Activated CD8-positive, alpha-beta memory T cell treated with anti-CD3 and anti-CD28 coated beads, Interleukin-2, amount 50 U/mL, for 1 hour (primary cell): Measurements from ENCODE around the gene C12orf42.
"Not testable (repeated sequence)": the region's sequence is repeated elsewhere in the genome, so short reads cannot be mapped to it uniquely, and the experiment has no call there.

Source experiments
- DNase-seq: peaks from one replicate; pipeline ENCODE4 v3.0.0-alpha.2; 2020; ENCODE audit errors: extremely low read depth

C12orf42 gene

GRCh38 chr12:103424849-103425586, 70.8 kb downstream of the C12orf42 start:
- not testable (repeated sequence) for DNase-seq

- no peak for DNase-seq
Observed at GRCh38 chr12:103423516-103423910, 72.3 kb downstream of the C12orf42 start.

GRCh38 chr12:103422746-103423515, 72.8 kb downstream of the C12orf42 start:
- DNase-seq: no peak

- DNase-seq: no peak
Observed at GRCh38 chr12:103422328-103422727, 73.4 kb downstream of the C12orf42 start.

- DNase-seq: no peak
Observed at GRCh38 chr12:103421402-103421801, 74.4 kb downstream of the C12orf42 start.

DNA sequence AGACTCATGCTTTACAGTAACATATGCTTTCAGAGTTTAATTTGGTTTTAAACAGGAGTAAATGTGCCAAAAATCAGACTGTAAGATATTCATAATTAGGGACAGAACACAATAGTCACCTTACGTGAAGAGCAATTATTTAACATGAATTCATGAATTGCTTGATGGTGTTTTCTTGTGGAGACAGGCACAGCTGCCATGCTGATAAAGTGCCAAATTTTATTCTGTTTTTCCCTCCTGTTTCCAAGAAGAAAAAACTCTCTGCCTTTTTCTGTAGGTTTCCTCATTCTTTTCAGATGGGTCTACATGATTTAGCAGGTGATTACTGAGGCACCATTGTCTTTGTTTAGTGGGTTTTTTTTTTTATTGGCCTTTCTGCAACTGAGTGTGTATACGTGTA, 80.1 kb downstream of the C12orf42 start:
- no peak for DNase-seq

- DNase-seq: no peak
Observed at GRCh38 chr12:103401421-103401820, 94.3 kb downstream of the C12orf42 start.

- no peak for DNase-seq
Observed at GRCh38 chr12:103399986-103400385, 95.8 kb downstream of the C12orf42 start.

GRCh38 chr12:103397536-103397935, 98.2 kb downstream of the C12orf42 start:
- DNase-seq: no peak

DNA sequence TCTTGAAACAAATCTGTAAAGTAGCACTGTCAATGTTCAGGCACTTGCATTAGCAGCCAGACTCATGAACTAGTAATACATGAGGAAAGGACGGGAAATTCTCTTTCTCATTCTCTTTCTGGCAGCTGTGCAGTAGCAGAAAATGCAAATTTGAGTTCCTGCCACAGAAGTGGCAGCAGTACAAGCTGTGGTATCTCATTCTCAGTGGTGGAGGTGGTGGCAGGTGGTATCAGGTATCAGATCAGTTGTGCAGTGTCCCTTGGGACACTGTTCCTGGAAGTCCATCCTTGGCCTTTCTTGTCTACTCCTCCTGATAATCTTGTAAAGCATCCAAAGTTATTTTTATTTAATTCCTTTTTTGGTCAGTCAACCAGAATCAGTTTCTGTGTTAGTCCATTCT, 103.0 kb downstream of the C12orf42 start:
- DNase-seq: no peak

GRCh38 chr12:103391103-103391502, 104.7 kb downstream of the C12orf42 start:
- no peak for DNase-seq

DNA sequence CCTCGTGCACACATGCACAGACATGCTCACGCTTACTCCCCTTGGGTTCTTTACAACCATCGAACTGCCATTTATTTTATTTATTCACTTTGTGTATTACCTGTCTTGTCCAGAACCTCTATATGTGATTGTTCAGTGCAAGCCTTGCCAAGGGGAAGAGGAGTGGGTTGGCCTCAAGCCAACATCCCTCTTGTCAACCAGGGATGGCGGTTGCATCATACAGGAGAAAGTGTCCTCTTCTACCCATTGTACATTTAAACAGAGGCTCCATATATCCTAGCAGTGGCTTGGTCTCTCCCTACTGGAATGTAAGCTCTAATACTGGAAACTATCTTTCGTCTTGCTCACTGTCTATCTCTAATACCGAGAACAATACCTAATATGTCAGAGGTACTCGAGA, 108.4 kb downstream of the C12orf42 start:
- no peak for DNase-seq

- no peak for DNase-seq
Observed at GRCh38 chr12:103386451-103386850, 109.3 kb downstream of the C12orf42 start.

DNA sequence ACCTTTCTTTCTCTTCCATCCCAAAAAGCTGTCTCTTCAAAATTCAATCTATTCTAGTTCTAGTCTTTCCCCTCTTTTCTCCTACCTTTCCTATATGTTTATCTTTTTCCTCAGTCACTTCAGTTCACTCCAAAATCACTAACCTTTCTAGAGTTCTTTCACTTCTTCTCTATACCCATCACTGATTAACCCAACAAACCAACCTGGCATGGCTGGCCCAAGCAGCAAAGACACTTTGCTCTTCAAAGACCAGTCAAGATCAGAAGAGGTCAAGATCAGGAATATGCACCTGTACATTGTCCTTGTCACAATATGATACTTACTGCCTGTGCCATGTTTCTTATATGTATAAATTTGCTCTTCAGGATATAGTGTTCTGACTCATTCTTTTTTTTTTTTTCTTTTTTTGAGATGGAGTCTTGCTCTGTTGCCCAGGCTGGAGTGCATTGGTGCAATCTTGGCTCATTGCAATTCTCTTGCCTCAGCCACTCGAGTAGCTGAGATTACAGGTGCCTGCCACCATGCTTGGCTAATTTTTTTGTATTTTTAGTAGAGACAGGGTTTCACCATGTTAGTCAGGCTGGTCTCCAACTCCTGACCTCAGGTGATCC, 112.9 kb downstream of the C12orf42 start:
- DNase-seq: no peak

- DNase-seq: no peak
Observed at GRCh38 chr12:103382119-103382518, 113.6 kb downstream of the C12orf42 start.

- no peak for DNase-seq
Observed at GRCh38 chr12:103379670-103380069, 116.1 kb downstream of the C12orf42 start.

DNA sequence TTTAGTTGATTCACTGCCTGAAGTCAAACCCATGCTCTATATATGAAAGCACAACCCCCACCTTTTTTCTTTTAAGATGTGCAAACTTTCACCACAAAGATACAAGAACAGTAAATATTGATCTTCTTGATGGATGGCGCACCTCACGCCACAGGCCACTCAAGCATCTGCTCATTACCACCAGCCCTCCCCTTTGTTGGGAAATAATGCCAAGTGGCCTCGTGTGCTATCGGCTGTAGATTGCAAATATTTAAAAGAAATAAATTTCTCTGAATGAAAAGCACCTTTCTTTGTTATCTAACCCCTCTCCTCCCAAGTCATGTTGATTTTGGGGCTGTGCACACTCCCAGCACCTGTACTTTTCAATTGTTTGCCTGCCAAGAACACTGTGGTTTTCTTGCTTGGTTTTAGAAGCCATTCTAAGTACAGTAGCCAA, 122.7 kb downstream of the C12orf42 start:
- DNase-seq: no peak

DNA sequence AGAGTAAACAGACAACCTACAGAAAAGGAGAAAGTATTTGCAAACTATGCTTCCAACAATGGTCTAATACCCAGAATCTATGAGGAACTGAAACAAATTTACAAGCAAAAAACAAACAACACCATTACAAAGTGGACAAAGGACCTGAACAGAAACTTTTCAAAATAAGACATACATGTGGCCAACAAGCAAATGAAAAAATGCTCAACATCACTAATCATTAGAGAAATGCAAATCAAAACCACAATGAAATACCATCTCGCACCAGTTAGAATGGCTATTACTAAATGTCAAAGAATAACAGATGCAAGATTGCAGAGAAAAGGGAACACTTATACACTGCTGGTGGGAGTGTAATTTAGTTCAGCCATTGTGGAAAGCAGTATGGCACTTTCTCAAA, 125.8 kb downstream of the C12orf42 start:
- no peak for DNase-seq

- DNase-seq: no peak
Observed at GRCh38 chr12:103368167-103368566, 127.6 kb downstream of the C12orf42 start.

GRCh38 chr12:103354403-103354802, 141.4 kb downstream of the C12orf42 start:
- DNase-seq: no peak

DNA sequence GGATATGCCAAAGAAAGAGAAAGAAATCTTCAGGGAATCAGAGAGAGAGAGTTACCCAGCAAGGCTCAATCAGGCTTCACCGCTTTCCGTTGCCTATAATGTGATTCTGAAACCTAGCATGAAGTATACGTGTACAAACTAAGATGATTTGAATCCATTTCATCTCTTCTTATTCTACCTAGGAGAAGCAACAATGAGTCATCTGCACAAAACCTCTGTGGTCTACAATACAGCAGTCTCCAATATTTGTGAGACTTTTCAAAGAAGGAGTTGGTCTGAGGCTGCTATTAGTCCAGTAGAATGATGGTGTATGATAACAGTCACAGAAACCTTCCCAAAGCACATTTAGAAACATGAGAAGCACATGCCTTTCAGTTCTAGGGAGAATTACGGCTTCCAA, 141.9 kb downstream of the C12orf42 start:
- no peak for DNase-seq

DNA sequence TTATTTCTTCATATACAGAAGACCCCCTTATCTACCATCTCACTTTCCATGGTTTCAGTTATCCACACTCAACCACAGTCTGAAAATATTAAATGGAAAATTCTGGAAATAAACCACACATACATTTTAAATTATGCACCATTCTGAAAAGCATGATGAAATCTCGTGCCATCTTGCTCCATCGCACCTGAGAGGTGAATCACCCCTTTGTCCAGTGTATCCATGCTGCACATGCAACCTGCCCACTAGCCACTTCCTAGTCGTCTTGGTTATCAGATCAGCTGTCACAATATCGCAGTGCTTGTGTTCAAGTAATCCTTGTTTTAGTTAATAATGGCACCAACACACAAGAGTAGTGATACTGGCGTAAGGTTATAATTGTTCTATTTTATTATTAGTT, 145.7 kb downstream of the C12orf42 start:
- DNase-seq: no peak

DNA sequence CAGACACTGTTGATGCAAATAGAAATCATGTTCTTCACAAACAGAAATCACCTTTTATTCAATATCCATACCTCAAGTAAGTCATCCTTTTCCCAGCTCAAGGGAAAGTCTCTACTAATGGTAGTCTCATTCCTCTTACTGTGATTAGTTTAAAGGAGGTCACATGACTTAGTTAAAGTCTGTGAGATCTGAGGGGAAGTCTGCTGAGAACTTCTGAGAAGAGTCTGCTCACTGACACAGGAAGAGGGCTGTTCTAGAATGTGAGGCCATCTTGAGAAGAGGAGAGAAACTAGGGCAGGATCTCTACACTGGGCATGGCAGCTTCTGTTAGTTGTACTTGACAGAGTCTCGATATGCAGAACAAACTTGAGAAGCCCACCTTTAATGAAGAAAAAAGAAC, 146.8 kb downstream of the C12orf42 start:
- no peak for DNase-seq
